ENCODE data around the gene SAMD14.

The SAMD14 gene

DNA sequence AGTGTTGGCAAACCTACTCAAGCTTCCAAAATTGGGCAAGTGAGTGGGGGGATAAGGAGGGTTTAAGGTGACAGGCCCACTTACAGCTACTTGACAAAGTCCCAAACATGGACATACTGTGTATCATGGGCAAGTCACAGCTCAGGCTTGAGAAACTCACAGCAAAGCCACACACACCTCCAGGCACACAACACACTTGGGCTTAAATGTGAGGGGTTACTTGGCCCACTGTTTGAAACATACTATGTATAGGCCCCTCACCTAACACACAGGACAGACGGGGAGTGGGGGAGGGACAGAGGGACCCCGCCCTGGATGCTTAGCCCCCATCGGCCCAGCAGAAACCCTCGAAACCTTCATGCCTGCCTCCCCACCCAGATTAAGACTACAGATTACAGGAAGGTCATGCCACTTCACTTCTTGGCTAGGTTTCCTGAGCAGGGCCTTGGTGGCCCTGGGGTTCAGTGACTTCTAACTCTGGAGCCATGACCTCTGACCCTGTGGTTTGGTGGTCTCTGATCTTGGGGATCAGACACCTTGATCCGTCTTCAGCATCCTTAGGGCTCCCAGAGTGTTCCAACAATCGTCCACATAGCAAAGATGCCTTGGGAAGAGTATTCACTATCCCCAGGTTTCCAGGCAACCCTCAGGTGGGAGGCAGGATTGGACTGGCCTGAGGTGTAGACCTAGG, 2.3 kb upstream of the SAMD14 start:
- DNase-seq, result no peak

DNA sequence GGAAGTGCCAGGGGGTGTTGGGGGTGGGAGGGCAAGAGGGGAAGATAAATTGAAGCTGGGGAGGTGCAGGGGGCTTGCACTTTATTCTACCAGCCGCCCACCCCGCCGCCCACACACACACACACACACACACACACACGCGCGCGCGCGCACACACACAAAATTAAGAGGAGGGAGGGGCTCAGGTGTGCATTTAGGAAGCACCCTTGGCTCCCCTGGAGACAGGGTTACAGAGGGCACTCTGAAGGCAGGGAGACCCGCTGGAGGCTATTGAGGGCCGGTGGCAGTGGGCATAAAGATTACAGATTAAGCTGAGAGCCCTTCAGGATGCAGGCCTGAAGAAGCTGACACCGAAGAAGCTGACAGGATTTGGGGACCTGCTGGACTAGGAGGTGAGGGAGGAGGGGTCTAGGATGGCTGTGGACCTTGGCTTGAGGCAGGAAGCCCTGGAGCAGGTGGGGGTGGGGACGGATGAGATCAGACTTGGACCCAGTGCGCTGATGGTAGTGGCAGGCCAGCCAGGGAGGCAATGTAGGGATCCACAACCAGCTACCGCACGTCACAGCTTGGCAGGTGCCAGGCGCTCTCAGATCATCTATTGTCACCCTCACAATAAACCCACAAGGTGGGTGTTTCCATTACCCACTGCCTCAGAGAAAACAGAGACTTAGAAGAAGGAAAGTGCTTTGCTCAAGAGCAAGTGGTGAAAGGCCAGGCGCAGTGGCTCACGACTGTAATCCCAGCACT, 772 bp upstream of the SAMD14 start:
- no peak for DNase-seq

DNA sequence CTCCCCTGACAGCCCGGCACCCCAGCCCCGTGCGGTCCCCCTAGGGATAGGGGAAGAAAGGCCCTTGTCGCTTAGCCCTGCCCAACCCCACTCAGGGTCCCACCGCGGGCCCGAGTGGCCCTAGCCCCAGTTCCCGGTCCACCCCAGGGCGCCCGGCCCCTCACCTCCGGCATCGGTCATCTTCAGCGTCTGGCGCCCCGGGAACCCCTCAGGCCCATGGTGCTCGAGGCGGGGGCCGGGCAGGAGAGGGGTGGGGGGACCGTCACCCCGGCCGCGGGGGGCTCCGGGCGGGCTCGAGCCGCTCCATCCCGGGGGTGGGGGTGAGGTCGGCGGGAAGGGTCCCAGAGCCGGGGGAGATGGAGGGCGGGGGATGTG, 620 bp downstream of the SAMD14 start:
- DNase-seq, result no peak

DNA sequence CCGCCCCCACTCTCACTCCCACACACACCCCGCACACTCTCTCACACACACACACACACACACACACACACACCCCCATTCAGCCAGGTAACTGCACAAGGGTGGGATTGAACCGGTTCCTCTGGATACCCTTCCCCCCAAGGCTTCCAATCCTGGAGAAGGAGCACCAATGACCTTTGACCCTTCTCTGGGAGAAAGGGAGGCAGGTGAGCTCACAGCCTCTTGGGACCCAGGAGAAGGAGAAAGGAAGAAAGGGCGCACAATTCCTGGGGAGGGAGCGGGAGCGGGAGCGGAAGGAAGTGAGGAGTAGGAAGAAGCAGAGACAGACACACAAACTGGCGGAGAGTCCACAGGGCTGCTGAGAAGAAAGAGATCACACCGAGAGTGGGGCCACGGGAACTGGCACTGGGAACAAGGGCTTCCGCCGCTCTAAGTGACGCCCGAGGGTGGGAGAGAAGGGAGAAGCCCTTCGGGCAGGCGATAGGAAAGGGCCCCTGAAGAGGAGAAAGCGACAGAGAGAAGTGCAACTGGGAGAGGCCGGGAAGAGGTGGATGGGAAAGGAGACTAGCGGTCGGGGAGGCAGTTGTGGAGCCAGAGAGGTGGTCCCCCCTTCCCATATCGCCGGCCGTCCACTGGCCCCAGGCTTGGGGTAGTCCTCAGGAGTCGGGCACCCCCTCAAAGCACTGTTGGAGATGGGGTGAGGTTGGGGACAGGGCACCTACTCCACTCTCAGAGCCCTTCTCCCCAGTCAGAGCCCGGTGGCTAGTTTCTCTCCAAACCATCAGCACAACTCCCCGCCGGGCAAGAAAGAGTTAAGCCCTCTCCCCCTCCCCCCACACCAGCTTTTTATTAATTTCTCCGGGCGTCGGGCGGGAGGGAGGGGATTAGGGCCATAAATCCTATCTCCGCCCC, 1.3 kb downstream of the SAMD14 start:
- DNase-seq, result no peak

DNA sequence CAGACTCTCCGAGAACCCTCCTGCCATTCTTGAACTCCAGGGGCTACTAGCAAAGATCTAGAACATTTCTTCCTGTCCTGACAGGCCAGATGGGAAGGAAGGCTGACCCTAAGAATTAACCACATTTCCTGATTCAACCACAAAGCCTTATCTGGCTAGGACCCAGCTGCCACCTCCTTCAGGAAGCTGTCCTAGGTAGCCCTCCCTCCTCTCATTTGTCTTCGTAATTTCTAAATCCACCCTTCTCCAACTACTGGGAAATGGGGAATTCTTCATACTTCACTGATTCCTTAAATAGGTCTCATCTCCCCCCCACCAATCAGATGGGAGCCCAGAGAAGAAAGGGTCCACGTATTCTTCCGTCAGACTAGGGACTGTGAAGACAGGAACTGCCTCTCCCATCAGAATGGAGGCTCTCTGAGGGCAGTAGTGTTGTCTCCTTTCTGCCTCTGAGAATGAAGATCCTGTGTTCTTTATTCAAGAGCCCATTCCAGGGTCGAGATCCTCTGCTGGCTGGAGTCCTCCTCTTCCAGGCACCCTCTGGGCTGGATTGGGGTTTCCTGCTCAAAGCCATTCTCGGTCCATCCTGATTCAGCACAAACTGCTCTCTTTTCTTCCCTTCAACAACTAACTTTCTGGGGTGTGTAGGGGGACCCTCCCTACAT, 2.1 kb downstream of the SAMD14 start:
- no peak for DNase-seq

DNA sequence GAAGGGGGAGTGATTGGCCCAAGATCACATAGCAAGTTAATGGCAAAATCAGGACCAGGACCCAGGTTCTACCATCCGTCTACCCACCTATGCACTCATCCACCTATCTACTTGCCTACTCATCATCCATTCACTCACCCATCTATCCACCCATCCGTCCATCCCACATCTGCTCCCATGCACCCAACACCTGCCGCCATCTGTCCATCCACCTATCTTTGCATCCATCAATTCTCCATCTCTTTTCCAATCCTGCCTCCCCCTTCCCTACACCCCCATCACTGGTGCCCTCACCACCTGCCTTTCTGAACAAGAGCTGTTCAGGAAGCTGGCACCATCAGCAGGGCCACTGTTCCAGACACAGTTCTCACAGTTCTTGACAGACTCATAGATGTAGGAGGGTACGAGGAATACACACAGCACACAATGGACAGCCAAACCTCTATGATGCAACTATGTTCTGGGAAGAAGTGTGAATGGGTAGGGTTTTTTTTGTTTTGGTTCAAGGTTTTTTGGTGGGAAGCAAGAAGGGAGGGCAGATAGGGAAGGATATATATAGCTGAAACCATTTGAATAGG, 4.5 kb downstream of the SAMD14 start:
- no peak for DNase-seq

DNA sequence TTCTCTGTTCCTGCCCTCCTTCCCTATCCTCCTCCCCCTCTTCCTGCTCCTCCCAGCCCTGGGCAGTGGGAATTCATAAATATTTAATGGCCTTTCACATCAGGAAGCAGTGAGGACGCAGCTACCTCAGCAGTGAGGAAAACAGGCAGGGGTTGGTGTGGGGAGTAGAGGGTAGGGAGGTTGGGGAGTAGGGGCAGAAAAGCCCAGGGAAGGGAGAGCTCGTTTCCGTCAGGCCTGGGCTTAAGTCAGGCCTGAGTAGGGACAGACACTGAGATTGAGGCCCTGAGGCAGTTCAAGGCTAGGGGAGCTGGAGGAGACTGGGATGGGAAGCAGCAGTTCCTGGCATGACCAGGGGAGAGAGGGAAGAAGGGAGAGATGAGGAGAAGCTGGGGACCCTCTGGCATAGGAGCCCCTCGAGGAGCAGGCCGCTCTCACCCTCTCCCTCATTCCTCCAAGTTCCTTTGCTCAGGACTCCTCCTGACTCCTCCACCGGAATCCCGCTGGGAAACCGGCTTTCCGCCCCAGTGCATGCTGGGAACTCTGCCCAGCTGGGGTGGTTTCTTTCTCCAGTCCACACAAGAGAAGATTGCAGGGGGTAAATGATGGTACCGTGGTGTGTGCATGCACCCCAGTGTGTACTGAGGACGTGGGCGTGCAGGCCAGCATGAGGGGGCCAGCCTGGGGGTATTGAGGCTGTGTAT, 6.2 kb downstream of the SAMD14 start:
- DNase-seq, result no peak

DNA sequence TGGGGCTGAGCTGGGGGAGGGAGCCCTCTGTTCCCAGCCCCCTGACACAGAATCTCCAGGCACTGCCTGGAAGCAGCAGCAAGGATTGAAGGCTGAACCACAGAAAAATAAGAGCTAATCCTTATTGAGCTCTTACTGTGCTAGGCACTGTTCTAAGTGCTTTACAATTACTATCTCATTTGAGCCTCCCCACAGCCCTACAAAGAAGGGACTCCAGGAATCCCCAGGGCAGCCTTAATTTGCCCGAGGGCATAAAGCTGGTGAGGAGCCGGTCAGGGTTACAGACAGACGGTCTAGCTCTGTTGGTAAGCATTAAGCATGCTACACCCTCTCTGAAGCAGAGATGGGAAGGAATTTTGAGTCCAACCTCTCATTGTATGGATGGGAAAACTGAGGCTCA, 7.0 kb downstream of the SAMD14 start:
- DNase-seq, result no peak

DNA sequence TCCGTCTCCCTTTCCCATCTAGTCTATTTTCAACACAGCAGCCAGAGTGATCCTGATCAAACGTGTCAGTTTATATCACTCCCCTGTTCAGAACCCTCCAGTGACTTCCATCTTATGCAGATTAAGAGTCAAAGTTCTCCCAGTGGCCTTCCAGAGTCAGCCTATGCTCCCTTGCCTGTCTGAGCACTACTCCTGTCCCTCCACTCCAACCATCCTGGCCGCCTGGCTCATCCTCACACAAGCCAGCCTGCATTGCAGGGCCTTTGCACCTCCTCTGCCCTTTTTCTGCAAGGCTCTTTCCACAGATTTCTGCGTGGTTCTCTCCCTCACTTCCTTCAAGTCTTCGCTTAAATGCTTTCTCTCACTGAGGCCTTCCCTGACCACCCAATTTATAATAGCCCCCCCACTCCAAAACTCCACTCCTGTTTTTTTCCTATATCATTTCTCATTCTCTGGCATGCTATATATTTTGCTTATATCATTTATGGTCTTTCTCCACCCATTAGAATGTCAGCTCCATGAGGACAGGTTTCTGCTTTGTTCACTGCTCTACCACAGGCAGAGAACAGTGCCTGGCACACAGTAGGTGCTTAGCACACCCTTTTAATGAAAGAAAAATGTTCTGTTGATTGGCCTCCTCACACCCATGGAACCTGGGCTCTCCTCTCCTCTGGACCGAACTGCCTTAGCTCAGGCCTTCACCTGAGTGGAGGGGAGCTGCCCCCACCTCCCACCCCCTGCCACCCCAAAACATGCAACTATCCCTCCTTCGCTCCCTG, 9.3 kb downstream of the SAMD14 start:
- no peak for DNase-seq

DNA sequence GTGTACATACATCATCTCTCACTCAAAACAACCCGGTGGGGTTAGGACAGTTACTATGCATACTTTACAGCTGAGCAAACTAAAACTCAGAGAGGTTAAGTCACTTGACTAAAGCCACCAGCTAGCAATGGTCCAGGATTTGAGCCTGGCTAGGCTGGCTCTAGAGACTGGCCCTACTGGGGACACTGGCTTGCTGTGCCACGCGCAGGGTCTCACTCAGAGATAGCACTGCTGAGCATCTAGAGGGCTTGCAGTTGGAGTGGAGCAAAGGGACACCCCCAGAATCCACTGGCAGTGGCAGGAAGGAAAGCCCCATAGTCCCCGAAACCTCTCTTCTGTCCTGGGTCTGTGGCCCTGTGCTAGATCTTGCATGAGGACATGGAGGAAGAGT, 11.1 kb downstream of the SAMD14 start:
- no peak for DNase-seq

DNA sequence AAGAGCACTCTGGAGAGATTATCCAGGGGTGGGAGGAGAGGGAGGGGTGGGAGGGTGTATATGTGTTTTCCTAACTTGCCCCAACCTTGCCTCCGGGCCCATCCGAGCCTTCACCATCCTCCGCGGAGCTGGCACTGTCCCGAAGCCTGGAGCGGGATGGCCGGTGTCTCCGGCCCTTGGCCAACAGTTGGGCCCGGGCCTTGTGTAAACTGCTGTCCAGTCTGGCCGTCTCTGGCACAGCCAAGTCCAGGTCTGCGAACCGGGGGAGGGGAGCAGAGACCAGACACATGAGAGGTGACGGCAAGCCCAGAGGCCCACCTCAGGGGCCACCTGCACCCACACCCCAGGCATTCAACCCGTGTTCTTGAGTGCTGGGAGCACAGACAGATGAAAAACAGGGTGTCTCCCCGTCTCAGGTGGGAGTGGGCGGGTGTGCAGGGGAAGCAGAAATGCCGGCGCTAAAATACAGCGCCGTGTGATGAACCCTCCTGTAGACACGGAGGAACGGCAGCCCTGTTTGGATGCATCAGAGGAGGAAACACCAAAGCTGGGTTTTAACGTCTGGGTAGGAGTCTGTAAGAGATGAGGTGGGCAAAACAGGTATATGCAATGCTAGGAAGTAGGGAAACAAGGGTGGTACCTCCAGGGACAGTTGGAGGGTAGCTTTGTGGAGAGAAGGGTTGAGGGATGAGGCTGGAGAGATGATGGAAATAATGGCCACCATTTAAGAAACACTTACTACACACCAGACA, 11.7 kb downstream of the SAMD14 start:
- DNase-seq, result no peak

DNA sequence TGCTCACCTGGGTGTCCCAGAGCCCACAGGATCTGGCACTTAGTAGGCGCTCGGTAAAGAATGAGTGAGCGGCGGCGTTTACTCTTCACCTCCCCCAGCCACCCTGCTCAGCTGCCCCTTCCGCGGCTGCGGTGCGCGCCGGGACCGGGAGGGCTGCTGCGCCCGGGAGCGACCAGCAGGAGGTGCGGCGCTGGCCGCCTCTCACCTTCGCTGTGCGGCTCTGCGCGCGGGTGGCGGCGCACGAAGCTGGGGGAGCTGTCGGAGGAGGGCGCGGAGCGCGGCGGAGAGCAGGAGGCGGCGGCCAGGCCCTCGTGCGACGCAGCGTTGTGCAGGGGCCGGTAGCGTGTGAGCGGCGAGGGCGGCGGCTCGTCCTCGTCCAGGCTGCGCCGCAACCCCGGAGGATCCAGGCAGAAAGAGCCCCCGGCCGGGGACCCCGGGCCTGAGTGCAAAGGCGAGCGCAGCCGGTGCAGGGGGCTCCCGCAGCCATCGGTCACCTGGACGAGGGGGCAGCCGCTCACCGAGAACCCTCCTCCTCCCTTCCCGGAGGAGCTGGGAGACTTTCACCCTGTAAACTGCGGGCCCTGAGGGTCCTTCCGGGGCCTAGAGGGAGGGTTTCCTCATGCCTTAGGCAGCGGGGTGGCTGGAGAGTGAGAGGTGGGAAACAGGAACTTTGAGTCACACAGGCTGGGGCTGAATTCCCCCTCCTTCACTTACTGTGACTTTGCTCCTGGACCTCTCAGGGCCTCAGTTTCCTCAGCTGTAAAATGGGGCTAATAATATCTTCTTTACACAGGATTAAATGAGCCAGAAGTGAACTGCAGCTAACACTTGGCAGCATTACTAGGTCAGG, 12.5 kb downstream of the SAMD14 start:
- peak; percentile 62 to 73 for DNase-seq

DNA sequence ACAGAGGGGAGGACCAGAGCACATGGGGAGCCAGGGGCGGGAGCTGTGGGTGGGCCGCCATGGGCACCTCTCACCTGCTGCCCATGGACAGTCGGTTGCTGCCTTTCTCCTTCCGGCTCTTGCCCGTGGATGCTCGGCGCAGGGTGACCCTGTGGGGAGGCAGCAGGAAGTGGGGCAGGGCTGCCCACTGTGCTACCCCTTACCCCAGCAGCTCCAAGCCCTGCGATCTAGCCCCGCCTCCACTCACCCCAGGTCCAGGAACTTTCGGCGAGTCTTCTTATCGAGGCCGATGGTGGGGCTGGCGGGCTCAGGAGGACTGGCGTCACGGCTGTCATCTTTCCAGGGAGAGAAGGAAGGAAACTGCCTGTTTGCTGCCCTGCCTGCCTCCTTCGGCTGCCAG, 14.2 kb downstream of the SAMD14 start:
- no peak for DNase-seq

DNA sequence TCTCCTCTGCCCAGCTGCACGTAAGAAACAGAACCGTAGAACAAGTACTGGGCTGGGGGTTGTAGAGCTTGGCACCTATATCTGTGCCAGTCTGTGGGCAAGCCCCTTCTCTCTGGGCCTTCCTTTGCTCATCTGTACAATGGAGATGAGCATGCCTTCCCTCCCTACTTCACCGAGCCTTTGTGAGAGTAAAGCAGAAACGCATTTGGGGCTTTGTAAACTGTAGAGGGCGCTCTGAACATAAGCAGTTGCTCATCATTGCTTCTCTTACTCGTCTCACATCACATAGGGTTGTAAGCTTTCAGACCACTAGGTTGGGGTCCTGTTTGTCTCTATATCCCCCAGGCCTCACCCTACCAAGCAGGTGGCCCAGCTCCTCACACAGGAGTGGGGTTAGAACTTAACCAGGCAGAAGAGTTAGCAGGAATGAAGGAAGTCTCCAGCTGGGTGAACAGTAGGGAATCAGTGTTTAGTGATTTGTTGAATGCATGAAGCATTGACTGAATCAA, 15.1 kb downstream of the SAMD14 start:
- peak in 1 of 2 donors; percentile 26 for DNase-seq

DNA sequence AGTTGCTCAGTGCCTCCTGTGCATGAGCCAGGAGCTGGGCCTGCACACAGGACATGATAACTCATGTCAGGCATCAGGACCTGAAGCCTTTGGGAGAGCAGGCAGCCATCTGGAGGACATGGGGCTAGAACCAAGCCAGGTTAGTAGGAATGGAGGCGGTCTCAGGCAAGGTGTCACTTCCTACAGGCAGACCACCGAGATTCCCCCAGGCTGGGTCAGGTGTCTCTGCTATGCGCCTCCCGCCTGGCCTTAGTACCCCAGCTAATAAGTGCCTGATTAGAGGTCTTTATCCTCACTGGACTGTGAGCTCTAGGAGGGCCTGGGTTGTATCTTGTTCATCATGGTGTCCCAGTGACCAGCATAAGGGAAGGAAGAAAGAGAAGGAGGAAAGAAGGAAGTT, 15.6 kb downstream of the SAMD14 start:
- DNase-seq, result no peak

DNA sequence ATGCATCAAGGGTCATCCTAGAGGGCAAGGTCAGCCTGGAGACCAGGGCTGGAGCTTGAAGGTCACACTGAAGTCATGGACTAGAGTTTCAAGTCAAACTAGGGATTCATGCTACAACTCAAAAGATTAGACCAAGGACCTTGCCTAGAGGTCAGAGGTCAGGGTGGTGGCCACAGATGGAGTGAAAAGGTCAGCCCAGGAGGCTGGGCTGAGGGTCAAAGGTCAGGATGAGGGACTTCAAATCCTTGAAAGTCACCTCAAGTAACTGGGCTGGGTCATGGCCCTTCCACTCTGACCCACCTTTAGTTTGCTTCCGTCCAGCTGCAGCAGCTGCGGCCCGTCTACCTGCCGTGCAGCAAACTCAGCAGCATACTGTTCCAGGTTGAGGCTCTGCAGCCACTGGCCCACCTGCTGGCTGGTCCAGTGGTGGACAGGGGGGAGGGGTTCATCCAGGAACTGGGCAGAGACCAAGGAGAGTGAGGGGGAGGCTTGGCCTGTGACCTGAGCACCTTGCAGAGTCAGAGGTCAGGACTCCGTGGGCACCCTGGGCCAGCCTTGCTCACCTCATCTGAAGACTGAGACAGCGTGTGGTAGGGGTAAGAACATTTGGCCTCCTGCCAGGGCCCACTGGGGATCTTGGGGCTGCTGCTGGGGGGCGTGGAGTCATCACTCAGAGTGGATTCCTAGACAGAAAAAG, 16.2 kb downstream of the SAMD14 start:
- no peak for DNase-seq

DNA sequence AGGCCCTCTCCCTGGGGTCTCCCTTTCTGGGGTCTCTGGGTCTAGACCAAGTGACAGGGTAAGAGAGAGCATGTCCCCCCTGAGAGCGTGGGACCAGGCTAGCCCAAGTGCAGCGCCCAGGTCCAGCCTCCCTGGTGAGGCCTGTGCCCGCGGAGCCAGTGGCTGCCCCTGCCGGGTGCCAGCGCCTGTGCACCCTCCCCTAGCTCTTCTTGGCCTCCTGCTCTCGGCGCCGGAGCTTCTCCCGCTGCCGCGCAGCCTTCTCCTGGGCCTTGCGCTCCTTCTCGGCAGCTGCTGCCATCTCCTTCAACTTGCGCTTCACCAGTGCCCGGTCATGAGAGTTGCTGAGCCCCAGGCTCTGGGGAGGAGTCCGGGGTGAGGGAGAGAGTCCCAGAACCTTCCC, 17.3 kb downstream of the SAMD14 start:
- no peak for DNase-seq
